Smooth muscle cell of the brain vasculature (primary cell): ENCODE data around the gene ABCA13.

ENCODE experiments used
- DNase-seq: peaks from one replicate; pipeline ENCODE4 v3.0.0-alpha.2; 2012; ENCODE audit warnings: low read depth, low spot score

The ABCA13 gene

GRCh38 chr7:48245751-48246472, 74.7 kb downstream of the ABCA13 start:
- no peak for DNase-seq

- no peak for DNase-seq
Measured at GRCh38 chr7:48249166-48249565, 77.9 kb downstream of the ABCA13 start.

- DNase-seq = no peak
Measured at GRCh38 chr7:48250441-48250951, 79.2 kb downstream of the ABCA13 start.

- no peak for DNase-seq
Measured at GRCh38 chr7:48251766-48252165, 80.5 kb downstream of the ABCA13 start.

GRCh38 chr7:48252995-48253394, 81.7 kb downstream of the ABCA13 start:
- no peak for DNase-seq

GRCh38 chr7:48255046-48255445, 83.8 kb downstream of the ABCA13 start:
- DNase-seq = no peak

GRCh38 chr7:48259463-48260280, 88.4 kb downstream of the ABCA13 start:
- no peak for DNase-seq

- DNase-seq = no peak
Measured at GRCh38 chr7:48261696-48262095, 90.4 kb downstream of the ABCA13 start.

- DNase-seq = no peak
Measured at GRCh38 chr7:48262606-48263310, 91.5 kb downstream of the ABCA13 start.

GRCh38 chr7:48263311-48263650, 92.0 kb downstream of the ABCA13 start:
- DNase-seq = no peak

GRCh38 chr7:48269066-48269465, 97.8 kb downstream of the ABCA13 start:
- no peak for DNase-seq

GRCh38 chr7:48274662-48275061, 103.4 kb downstream of the ABCA13 start:
- no peak for DNase-seq

- no peak for DNase-seq
Measured at GRCh38 chr7:48279420-48279819, 108.2 kb downstream of the ABCA13 start.

- peak; percentile 50 for DNase-seq
Measured at GRCh38 chr7:48280100-48280499, 108.8 kb downstream of the ABCA13 start.

GRCh38 chr7:48285373-48285772, 114.1 kb downstream of the ABCA13 start:
- no peak for DNase-seq

GRCh38 chr7:48286836-48287235, 115.6 kb downstream of the ABCA13 start:
- DNase-seq = no peak

- no peak for DNase-seq
Measured at GRCh38 chr7:48289656-48290055, 118.4 kb downstream of the ABCA13 start.

- DNase-seq = no peak
Measured at GRCh38 chr7:48292949-48293348, 121.7 kb downstream of the ABCA13 start.

- DNase-seq = no peak
Measured at GRCh38 chr7:48295296-48295971, 124.2 kb downstream of the ABCA13 start.

- no peak for DNase-seq
Measured at GRCh38 chr7:48296966-48297365, 125.7 kb downstream of the ABCA13 start.

- DNase-seq = no peak
Measured at GRCh38 chr7:48298779-48299178, 127.5 kb downstream of the ABCA13 start.
